ENCODE data around the gene TPR. TPM values are rescaled to one million over a fixed set of nuclear protein-coding genes. Genes with fewer than 3 reads are reported as not detected.

The TPR gene
- 51.6 and 71.1 TPM in 2 replicates for total RNA-seq

GRCh38 chr1:186375152-186375928, at the start of gene TPR, which contains the start of gene ODR4:
TPR (minus strand) TSS chr1:186375253; CDS start chr1:186375028, 225 bp downstream.
ODR4 (plus strand) TSS chr1:186375838; CDS start chr1:186379786, 3,948 bp downstream.

GRCh38 chr1:186295980-186296379, 79.1 kb downstream of the TPR start, which contains the start of gene PRG4:
PRG4 (plus strand) TSS chr1:186296279.

Other genes with a start within 250 kb of the TPR start
- not detected in 2 replicates for gene PRG4, start 79.0 kb downstream of the TPR start, total RNA-seq
- 29.4 and 32.0 TPM in 2 replicates for gene ODR4, start 585 bp upstream of the TPR start, total RNA-seq
- gene PDC, start 85.9 kb upstream of the TPR start, total RNA-seq: not detected in 2 replicates